Cardiac septum (tissue), 1 donor: ENCODE measurements around the gene RABEP2. TPM values are rescaled to one million over a fixed set of nuclear protein-coding genes. Genes with fewer than 3 reads are reported as not detected.
"Not testable (repeated sequence)": the region's sequence is repeated elsewhere in the genome, so short reads cannot be mapped to it uniquely, and the experiment has no call there.

Experiments
- DNase-seq: peaks from one replicate; pipeline ENCODE4 v3.0.0-alpha.2; 2020; ENCODE audit warnings: low spot score
- intact Hi-C: fragments of 100-400 bp; cut with DNase I; formaldehyde crosslinking; loops from one replicate; pipeline ENCODE4 v1.14.0; 2022
- total RNA-seq: library from RNA; stranded (reverse); fragmentation: NEBNext Ultra II Directional; extraction: Animal tissue kit (Norgen Biotek cat#: 25700); gene quantifications from one replicate; pipeline ENCODE4 v1.2.1, GENCODE V29; 2021
- donor health status: DM: no; HTN: no; CAD: no.

Gene RABEP2
- total RNA-seq, 1 donor from 2014 or later, result 14.3 TPM

DNA sequence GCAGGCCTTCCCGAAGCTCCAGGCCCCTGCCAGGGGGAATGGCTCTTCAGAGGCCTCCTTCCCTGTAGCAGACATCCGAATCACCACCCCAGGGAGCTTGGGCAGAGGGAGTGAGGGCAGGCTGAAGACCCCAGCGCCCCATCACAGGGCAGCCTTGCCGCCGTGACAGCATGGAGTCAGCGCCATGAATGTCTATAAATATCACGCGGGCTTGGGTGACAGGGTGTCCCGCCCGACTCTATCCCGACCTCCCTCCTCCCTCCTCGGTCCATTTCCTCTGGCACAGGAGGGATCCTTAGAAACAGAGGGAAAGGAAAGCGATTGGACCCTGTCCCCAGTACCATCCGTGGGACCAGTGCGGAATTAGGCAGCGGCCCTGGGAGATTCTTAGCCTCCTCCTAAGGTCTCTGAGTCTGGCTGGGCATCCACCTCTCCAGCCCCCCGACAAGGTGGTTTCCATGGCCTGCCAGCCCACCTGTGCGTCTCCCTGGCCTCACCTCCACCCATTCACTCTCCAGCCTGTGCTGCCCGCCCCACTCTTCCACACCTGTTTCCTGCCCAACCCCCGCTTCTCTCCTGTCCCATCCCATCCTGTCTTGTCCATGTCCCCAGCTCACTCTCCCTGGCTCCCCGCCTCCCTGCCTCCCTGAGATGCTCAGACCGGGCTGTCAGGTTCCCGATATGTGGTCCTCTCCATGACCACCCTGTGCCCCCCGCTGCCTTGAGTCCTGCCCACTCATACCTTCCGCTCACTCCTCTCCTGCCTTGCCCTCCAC is 41.6 kb downstream of the RABEP2 start:
- no peak for DNase-seq
- intact Hi-C loops, result loop anchor here (5.0 kb wide), 1 partner anchor 39 kb away; no protein-coding TSS in a partner anchor

GRCh38 chr16:28882551-28883160 is 42.4 kb downstream of the RABEP2 start:
- intact Hi-C loops, result loop anchor here (5.0 kb wide), 1 partner anchor 40 kb away; no protein-coding TSS in a partner anchor
- DNase-seq, result no peak

GRCh38 chr16:28881565-28881964 is 43.5 kb downstream of the RABEP2 start:
- not testable (repeated sequence) for DNase-seq
- intact Hi-C loops, result loop anchor here (5.0 kb wide), 1 partner anchor 41 kb away; no protein-coding TSS in a partner anchor

DNA sequence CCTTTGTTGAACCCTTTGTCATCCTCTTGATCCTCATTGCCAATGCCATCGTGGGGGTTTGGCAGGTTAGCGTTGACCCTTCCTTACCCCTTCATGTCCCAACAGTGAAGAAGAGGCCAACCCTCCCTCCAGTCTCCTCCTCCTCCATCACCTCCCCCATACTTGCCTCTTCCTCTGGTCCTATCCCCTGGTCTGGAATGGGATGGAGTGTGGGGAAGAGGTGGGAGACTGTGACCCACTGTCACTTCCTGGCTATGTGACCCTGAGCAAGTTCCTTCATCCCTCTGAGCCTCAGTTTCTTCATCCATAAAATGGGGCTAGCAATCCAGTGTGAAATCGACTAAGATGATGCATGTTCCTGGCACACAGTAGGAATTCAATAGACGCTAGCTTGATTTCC is 44.1 kb downstream of the RABEP2 start:
- no peak for DNase-seq
- intact Hi-C loops, result loop anchor here (5.0 kb wide), 1 partner anchor 41 kb away; no protein-coding TSS in a partner anchor

DNA sequence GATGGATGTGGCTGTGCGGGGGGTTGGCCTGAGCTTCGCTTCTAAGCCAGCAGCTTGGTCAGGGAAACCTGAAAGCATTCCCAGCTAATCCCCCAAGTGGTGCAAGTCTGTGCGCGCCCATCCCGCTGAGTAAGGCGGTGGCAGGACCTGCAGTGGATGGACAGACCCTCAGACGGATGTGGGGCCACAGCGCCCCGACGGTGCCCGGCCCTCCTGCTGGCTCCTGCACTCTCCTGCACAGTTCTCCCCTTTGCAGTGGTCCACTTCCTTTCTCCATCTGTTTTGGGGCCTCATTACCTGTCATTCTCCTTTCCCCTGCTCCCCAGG is 44.5 kb downstream of the RABEP2 start:
- DNase-seq, result no peak
- intact Hi-C loops, result loop anchor here (5.0 kb wide), 1 partner anchor 42 kb away; no protein-coding TSS in a partner anchor

DNA sequence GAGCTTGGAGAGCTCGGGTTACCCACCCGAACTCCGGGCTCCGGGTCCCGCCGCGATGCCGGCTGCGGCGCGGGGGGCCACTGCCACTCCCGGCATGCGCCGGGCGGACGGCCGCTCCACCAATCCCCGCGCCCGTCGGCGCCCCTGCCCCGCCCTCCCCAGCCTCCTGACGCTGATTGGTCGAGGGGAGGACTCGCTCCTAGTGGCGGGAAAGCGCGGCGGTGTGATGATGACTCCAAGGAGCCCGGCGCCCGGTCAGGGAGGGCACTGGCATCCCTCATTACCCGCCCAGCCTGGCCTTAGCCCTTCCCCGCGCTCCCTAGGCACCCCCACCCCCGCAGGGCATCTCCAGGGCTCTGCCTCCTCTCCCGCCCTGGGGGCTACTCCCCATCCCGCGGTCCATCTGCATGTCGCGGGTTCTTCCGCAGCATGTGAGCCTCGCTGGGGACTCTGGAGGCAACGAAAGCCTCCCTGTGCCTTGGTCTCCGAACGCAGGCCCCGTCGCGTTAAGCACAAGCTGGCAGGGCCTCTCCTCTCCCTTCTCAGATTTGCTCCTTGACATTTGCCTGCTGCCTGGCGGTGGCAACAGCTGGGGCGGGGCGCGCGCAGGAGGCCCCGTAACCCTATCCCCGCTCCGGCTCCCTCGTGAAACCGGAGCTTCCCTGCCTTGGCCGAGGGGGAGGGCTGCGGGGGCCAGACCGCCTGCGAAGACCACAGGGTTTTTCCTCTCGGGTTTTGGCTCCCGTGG is 45.0 kb downstream of the RABEP2 start:
- peak; percentile 93 for DNase-seq
- intact Hi-C loops, result loop anchor here (5.0 kb wide), 1 partner anchor 42 kb away; no protein-coding TSS in a partner anchor

DNA sequence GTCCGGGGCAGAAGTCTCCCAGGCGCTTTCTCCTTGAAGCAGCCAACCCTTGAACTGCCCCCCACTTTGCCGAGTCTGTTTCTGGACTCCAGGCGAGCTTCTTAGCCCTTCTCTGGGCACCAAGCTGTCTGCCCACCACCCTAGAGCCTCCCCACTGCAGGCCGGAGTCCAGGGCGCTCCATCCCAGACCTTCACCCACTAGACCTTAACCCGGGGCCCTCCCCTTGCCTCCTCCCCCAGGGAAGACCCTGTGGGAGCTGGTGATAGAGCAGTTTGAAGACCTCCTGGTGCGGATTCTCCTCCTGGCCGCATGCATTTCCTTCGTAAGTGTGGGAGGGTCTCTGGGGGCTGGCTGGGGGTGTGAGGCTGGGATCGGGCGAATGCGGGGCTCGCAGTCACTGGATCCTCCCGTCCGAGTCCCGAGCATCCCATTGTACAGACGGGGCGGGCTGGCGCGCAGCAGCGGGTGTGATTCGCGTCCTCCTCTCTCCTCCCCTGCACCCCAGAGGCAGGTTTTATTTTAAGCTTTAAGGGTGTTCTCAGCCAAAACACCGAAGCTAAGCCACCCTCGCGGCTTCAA is 45.7 kb downstream of the RABEP2 start:
- intact Hi-C loops, result no loop called here
- no peak for DNase-seq

- intact Hi-C loops, result no loop called here
- no peak for DNase-seq
Measured at GRCh38 chr16:28878083-28878926, 46.7 kb downstream of the RABEP2 start, which contains the start of gene ATP2A1. Gene ATP2A1 (plus strand): TSS chr16:28878488. CDS start chr16:28878672, 184 bp downstream.

GRCh38 chr16:28877655-28878000 is 47.4 kb downstream of the RABEP2 start:
- intact Hi-C loops, result no loop called here

DNA sequence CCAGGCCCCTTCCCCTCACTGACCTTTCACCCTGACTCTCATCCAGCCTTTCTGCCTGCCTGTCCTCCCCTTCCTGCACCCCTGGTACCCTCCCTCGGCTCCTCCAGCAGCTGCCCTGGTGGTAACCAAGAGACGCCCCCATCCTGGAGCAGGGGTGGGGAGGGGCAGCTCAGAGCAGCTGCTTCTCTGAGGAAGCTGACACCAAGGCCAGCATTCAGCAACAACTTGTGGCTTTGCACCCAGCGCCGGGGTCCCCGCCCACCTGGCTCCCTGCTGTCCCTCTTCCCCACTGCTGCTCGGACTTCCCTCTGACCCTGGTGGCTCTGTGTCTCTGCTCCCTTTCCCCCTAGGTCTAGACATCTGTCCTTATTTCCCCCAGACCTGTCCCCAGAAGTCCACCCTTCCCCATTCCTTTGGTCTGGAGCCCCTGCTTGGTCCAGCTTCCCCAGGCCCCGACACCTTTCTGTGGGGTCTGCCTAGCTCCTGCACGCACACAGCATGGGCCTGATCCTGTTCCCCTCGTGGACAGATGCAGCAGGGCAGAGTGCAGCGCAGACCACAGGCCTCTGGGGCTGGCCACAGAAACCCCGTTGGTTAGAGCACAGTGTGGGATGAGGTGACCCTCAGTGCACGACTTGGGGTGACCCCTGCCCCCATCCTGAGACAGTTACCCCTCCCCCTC is 47.9 kb downstream of the RABEP2 start:
- no peak for DNase-seq
- intact Hi-C loops, result no loop called here

More at GRCh38 chr16:28877655-28878000, 47.4 kb downstream of the RABEP2 start:
- DNase-seq, result no peak

DNA sequence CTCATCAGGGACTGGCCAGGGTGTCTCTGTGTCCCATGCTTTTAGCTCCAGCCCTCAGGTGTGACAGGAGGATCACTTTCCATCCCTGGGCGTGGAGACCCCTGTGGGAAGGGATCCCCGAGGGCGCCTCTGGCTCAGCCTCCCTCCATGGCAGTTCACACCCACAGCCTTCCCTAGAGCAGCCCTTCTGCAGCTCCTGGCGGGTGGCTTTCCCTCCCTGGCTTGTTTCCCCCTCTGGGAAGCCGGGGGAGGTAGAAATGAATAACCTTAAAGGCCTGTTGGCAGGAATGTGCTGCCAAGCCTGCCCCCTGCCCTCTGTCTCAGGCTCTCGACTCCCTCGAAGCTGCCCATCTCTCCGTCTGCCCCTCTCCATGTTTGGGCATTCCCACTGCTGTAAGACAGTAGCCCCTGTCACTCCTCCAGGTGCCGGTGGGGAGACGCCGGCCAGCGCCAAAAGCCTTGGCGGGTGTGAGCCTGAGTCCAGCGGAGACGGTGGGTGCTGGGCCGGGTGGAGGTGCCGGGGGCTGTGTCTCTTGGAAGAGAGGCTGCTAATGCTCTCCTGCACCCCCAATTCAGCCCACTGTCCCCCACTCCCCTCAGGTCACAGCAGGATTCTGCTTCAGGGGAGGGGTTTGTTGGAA is 48.9 kb downstream of the RABEP2 start:
- no peak for DNase-seq
- intact Hi-C loops, result no loop called here

DNA sequence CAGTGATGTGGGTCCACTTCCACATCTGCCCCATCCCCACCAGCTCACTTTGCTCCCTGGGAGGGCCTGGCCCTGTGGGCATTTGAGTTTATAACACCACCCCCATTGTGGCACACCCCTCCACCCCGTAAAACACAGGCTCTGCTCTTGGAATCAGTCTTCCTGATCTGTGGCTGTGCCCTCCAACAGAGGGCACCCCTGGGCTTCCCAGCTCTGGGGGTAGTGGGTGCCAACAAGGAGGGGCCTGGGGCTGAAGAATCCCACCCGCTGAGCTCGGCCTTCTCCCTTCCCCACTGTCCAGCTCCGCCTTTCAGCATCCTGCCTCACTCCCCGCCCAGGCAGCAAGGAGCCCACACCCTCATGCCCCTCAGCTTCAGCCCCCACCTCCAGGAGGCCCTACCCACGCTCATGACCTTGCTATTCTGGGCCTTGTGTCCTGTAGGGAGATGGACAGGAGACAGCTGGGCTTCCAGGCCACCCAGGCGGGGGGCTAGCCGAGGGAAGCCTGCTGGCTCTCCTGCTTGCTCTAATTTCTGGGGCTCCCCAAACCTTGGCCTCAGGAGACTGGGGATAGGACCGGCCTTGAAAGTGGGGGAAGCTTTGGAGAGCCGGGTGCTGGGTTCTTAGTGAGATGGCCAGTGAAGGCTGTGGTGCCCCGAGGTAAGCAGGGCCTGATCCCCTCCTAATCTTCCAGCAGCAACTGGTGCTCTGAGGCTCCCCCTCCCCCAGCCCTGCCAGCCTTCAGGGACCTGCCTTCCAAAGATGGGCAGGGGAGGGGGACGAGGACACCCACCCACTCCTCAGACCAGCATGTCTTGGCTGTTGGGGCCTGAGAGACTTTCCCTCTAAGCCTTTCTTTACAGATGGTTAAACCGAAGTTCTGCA is 49.7 kb downstream of the RABEP2 start:
- intact Hi-C loops, result no loop called here
- no peak for DNase-seq

DNA sequence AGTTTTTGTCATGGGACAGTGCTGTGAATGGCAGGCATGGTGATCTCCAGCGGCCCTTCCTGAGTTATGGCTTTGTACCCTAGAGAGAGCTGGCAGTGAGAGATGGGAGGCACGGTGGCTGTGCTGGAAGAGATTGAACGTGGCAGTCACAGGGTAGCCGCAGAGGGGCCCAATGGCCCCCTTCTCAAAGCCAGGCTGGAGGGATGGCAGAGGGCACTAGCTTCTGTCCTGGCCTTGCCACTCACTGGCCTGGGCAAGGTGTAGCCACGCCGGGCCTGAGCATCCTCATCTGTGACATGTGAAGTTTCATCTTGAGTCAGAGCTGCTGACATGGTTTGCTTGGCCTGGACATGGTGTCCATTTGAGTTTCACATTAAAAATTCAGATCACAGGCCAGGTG is 50.6 kb downstream of the RABEP2 start:
- intact Hi-C loops, result no loop called here
- no peak for DNase-seq

- intact Hi-C loops, result no loop called here
- no peak for DNase-seq
Measured at GRCh38 chr16:28873543-28874201, 51.4 kb downstream of the RABEP2 start.

DNA sequence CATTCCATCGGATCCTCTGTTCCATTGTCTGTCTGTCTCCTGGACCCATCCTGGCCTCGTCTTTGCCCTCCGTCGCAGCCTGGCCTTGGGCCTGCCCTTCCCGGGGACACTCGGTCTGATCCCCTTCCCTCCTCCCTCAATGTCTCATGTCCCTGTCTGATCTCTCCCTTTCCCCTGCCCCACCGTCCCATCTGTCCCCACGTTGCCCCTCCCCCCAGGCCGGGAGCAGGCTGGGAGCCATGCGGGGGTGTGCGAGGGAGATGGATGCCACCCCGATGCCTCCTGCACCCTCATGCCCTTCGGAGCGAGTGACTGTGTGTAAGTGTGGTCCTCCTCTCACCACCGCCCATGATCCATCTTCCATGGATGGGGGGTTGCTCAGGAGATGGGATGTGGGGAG is 52.1 kb downstream of the RABEP2 start:
- intact Hi-C loops, result no loop called here
- DNase-seq, result no peak

DNA sequence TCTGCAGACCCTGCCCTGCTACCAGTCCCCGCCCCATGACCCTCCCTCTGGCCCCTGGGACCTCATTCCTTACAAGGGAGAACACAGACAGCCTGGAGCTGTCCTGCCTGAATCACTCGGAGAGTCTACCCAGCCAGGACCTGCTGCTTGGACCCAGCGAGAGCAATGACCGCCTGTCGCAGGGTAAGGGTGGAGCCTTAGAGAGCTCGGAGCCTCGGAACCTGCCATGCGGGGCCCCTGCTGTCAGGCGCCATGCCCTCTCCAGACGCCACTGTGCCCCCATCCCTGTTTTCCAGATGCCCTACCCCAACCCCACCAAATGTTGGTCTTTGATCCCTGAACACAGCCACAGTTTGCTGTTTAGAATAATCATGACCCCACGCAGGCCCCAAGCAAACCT is 55.8 kb downstream of the RABEP2 start:
- intact Hi-C loops, result loop anchor here (5.0 kb wide), 1 partner anchor 78 kb away; no protein-coding TSS in a partner anchor
- no peak for DNase-seq
